Measurements from ENCODE around the gene CLIC1.
A peak's percentile ranks its signal among the peaks of the same experiment; 100 is the strongest.

Gene CLIC1

DNA sequence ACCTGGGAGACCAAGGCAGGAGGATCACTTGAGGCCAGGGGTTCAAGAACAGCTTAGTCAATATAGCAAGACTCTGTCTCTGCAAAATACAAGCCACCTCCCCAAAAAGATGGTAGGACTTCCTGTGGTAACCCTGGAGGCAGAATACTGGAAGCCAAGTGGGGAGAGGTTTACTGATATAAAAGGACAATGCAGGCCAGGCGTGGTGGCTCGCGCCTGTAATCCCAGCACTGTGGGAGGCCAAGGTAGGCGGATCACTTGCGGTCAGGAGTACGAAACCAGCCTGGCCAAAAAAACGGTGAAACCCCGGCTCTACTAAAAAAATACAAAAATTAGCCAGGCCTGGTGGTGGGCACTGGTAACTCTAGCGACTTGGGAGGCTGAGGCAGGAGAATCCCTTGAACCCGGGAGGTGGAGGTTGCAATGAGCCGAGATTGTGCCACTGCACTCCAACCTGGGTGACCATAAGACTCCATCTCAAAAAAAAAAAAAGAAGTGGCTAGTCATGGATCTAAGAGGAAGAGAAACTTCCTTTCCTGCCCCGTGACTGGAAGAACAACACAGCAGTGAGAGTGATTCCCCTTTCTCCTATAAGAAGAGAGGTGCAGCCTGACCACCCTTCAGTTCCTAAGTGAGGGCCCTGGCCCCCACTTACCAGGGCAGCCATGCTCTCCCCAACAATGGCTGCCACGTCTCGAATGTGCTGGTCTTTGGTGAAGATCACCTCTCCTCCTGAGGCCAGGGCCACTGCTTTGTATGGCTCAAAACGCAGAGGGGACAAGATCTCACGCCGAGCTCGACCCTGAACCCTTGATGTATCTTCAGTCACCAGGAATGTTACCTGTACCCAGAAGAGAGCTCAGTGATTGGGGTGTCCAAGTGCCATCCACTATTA, 32.3 kb upstream of the CLIC1 start:
- no peak for DNase-seq (ENCODE audit: low read depth in 3 of 3)

DNA sequence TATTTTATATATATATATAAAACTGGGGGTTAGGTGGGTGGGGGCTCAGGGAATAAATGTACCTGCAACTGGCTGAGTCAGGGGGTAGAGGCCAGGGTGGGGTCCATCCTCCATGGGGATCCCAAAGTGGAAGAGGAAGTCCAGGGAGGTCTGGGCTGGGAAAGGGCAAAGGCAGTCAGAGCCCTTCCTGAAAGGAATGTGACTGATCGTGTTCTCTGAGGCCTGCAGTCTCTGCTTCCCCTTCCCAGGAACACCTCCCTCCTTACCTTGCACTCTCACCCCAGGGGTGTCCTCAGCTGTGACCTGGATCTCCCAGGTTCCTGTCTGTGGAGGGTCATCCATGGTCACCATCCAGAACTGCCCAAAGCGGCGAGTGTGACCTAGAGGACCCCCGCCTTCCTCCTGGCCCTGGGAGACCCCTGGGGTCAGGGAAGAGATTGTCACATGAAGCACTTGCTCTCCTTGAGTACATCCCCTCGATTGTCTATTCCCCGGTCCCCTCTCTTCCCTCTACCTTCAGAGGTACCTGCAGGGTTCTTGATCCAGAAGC, 30.8 kb upstream of the CLIC1 start:
- DNase-seq (ENCODE audit: low read depth in 3 of 3): no peak

DNA sequence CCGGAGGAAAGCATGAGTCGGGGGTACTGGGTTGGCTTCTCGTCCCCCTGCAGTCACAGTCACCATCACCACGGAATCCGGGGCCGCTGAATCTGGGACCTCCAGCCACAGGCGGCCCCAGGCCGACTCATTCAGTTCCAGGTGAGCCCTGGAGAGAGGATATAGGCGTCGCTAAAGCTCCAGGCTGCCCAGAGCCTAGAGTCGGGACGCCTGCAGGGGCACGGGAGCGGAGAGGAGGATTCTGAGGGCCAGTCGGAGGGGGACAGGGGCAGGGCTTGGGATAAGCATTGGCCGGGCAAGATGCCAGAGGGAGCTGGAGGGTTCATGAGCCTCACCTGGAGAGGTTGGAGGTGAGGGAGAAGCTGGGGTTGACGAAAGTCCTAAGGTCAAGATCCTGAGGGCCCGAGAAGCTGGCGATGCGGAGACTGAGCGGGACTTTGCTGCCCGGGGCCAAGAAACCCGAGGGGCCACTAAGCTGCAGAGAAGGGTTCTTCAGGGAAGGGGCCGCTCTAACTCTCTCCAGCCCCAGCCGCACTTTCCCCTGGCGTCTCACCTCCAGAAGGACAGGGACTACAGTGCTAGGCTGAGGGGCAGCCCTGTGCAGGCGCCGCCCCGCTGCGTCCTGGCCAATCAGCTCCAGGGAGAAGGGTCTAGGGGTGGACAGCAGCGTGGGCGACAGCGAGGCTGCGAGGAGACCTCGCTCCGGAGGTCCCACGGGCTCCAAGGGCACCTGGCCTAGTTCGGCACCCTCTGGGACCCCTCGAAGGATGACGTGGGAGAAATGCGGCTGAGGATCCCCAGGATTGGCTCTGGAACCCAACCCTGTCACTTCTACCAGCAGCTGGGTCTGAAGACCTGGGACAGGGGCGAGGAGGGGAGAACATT, 29.8 kb upstream of the CLIC1 start:
- no peak for DNase-seq (ENCODE audit: low read depth in 3 of 3)

DNA sequence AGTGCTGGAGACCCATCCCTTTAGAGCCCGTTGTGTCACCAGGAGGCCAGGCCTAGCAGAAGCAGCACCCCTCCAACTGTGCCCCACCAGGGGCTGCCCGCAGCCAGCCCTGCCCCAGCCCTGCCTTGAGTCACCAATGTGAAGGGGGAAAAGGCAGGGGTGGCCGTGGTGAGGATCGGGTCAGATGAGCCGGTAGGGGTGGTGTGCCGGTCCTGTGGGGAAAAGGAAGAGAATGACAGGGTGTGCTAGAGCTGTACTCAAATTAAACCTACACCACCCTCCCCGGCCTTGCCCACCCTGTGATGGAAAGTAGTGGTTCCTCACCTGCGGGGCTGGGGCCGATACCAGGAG, 29.2 kb upstream of the CLIC1 start:
- no peak for DNase-seq (ENCODE audit: low read depth in 3 of 3)

DNA sequence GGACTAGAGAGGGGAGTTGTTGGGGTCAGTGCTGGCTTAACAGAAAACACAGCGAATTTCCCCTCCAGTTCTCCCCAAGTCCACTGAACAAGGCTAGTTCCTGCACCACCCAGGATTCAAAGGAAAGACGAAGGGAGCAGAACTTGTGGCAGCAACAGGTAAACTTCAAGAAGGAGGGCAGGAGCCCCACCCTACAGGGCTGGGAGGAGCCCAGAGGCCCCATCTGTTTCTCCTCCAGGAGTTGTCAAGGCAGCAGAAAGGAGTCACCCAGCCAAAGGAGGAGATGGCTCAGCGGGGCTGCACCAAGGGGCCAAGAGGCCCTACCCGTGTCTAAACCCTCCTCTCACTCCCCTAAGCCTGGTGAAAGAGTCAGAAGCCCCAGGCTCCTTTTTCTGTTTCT, 27.9 kb upstream of the CLIC1 start:
- no peak for DNase-seq (ENCODE audit: low read depth in 3 of 3)

DNA sequence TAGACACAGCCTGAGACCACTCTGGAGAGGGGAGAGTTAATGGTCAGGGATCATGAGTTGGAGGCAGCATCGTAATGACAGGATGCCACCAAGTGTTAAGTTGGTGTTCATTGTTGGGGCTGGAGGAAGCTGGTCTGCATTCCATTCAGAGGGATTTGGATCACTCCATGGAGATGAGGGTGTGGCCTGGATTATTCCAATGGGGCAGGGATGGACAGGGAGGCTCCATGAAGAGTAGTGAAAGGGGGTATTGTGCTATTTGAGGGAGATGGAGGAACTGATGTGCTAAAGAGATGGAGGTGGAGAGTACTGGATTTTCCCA, 27.2 kb upstream of the CLIC1 start:
- DNase-seq (ENCODE audit: low read depth in 3 of 3): no peak

DNA sequence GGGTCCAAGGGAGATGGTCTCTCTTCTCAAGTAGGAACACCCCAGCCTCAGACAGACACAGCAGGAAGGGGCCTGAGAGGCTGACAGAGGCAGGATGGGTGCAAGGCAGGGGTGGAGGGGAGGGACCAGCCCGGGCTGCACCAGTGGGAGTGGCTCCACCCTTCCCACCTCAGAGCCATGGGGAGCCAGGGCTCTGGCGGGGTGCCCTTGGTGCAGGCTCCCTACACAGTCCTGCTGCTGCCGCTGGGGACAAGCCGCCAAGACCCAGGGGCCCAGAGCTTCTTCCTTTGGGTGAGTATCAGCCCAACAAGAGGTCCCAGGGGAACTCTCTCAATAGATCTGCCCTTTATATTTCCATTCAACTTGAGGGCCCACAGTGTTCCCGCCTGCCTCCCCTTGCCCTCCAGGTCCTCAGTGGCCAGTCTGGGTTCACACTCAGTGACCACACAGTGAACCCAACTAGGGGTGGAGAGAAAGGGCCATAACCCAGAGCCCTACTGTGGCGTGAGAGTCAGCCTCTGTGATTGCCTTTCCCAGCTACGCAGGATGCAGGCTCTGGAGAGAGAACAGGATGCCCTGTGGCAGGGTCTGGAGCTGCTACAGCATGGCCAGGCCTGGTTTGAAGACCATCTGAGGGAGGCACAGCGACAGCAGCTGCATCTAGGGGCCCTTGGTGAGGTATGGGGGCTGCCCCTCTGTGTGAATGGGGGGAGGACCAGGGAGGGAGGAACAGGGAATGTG, 26.7 kb upstream of the CLIC1 start:
- DNase-seq (ENCODE audit: low read depth in 3 of 3): no peak

DNA sequence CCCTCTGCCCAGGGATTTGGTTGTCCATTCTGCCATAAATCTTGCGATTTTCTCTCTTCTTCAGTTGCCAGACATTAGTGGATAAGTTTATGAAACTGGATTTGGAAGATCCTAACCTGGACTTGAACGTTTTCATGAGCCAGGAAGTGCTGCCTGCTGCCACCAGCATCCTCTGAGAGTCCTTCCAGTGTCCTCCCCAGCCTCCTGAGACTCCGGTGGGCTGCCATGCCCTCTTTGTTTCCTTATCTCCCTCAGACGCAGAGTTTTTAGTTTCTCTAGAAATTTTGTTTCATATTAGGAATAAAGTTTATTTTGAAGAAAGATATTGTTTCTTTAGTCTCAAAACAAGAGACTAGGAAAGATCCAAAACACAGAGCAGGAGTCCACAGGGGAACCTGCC, 26.0 kb upstream of the CLIC1 start, which contains the start of gene SAPCD1:
SAPCD1 (plus strand) TSS at position 301 of the 400 bp plus-strand sequence. CDS start 399 bp downstream, outside the sequence.
- DNase-seq (ENCODE audit: low read depth in 3 of 3): no peak

DNA sequence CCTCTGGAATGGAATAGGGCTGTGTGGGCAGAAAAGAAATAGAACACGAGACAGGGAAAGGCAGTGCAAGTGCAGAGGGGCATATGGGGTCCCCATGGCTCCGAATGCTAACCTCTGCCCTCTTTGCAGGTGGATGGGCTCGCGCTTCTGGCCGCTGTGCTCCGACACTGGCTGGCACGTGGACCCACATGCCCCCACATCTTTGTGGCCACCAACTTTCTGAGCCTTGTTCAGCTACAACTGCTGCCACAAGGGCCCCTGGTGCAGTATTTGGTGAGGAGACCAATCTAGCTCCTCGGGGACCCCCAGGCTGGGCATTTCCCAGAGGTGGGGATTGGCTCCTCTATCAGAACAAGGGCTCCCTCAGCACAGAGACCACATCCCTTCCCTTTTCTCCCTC, 25.0 kb upstream of the CLIC1 start:
- DNase-seq (ENCODE audit: low read depth in 3 of 3): no peak

DNA sequence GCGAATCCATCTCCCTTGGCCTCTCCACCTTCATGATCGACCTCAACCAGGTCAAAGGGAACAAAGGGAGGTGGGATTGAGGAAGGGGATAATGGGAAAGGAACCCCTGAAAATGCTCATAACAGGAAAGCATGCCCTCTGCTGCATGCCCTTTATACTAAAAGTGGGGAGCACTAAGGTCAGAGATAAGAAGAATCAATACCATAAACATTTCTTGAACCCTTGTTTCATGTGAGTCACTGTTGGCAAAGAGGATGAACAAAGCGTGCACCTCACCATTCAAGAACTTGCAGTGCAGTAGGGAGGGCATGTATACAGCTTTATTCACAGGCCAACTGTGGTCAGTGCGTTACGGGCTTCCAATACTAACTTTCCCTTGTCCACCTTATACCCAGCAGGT, 24.5 kb upstream of the CLIC1 start:
- DNase-seq (ENCODE audit: low read depth in 3 of 3): no peak

DNA sequence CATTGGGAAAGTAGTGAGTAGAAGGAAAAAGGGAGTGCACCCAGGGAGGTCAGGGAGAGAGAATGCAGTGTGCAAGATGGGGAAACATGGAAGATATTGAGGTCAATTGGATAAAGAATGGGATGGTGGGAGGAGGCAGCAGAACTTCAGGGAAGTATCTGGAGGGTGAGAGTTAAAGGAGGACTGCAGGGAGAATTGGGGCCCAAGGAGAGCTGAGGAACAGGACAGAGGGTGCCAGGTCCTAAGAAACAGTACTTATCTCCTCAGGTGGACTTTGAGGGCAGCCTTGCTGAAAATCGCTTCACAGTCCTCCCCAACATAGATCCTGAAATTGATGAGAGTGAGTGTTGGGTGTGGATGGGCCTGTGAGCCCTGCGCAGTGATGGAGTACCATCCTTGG, 22.0 kb upstream of the CLIC1 start:
- DNase-seq (ENCODE audit: low read depth in 3 of 3): no peak

DNA sequence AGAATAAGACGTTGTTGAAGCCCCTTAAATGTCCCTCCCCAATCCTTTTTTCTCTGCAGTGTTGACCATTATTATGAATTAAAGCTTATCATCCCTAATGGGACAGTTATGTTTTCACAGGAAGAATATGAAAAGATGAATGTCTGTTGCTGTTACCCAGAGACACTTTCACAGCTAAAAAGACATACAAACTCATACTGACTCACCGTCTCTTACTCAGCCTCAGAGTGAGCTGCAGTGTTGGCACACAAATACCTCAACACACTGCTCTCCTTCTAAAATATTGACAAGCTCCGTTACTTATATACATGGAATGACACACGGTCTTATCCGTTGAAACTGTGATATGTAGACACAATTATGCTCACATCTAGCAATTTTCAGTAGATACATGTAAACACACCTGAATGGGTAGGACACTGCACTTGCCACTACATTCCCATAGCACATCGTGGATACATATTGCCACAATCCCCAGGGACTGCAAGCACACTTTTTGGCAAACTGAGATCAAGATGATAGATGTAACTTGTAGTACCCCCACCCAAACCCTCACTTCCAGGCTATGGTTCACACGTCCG, 16.5 kb upstream of the CLIC1 start:
- DNase-seq (ENCODE audit: low read depth in 3 of 3): no peak

DNA sequence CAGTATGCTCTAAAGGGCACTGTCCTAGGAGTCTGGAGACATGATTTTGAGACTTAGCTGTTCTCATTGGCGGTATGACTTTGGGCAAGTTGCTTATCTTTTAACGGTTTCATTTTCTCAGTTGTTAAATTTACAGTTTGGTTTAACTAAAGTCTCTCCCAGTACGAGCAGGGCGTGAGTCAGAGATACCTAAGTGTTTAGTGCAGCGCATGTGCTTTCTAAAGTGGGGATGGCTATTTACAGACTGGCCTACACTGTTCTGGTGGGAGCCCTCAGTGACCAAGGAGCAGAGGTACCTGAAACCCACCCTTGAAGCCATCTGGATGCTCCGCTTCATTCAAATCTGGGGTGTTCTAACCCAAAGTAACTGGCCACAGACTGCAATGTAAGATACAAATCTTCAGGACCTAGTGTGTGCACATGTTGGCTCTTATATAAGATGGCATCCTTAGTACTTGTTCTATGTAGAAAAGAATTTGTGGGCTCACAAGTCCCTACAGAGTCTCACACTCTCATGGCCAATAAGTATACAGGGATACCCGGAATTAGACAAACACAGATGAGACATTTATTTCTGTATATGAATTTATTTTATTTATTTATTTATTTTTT, 14.2 kb upstream of the CLIC1 start:
- DNase-seq (ENCODE audit: low read depth in 3 of 3): no peak

DNA sequence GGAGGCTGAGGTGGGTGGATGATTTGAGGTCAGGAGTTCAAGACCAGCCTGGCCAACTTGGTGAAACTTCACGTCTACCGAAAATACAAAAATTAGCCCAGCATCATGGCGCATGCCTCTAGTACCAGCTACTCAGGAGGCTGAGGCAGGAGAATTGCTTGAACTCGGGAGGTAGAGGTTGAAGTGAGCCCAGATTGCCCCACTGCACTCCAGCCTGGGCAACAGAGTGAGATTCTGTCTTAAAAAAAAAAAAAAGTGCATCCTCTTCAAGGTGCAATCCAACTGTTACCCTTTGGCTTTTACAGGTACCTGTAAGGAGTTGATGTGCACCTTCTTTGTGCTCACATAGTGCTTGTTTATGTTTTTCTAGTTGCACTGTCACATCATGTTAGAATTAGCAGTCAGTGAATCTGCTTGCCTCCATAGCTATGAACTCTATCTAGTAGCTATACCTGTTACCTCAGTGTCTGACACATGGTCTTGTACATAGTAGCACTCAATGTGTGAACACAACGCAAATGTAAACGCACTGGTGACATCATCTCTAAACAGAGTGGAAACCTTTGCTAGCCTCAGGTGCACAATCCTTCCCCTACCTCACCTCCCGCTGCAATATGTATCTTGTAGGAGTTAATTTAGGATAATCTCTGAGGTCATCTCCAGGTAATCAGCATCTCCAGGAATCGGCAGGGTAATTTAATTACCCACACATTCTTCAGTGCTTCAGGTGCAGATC, 13.1 kb upstream of the CLIC1 start:
- no peak for DNase-seq (ENCODE audit: low read depth in 3 of 3)

DNA sequence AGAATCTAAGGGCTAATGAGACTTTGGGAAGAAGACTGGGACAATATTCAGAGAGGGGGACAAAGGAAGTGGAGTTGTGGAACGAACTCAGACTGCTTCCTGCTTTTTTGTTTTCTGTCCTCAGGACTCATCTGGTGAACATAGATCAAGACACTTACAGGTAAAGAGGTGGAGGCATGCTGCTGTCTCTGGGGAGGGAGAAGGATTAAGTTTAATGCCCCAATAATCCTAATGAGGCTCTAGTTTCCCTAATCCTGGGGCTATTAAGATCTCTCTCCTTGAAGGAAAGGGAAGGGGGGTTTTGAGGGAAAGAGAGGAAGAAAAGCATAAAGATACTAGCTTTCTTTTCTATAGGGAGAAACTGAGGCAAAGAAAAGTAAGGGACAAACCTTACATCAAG, 8.1 kb upstream of the CLIC1 start:
- DNase-seq (ENCODE audit: low read depth in 3 of 3): no peak

DNA sequence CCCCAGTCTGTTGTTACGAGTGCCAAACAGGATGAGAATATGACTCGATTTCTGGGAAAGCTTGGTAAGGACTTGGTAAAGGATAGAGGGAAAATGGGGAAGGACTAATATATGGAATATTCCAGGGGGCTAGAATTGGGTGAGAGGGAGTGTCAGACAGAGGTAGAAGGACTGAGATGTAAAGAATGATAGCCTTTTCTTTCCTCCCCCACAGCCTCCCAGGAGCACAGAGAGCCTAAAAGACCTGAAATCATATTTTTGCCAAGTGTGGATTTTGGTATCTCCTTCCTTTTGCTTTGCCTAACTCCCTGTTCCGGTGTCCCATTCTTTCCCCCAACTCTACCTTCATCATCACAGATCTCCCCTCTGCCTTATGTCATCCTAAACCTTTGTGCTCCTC, 6.6 kb upstream of the CLIC1 start:
- no peak for DNase-seq (ENCODE audit: low read depth in 3 of 3)

DNA sequence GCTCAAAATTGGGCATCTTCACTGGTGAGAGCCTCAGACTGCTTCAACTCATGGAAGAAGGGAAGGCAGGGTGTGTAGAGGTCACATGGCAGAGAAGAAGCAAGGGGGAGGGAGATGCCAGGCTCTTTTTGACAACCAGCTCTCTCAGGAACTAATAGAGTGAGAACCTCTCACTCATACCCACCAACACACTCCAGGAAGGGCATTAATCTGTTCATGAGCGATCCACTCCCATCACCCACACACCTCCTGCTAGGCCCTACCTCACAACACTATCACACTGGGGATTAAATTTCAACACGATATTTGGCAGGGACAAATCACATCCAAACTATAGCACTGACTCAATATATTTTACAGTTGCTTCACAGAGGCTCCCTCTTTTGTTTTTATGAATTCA, 5.5 kb upstream of the CLIC1 start:
- no peak for DNase-seq (ENCODE audit: low read depth in 3 of 3)

DNA sequence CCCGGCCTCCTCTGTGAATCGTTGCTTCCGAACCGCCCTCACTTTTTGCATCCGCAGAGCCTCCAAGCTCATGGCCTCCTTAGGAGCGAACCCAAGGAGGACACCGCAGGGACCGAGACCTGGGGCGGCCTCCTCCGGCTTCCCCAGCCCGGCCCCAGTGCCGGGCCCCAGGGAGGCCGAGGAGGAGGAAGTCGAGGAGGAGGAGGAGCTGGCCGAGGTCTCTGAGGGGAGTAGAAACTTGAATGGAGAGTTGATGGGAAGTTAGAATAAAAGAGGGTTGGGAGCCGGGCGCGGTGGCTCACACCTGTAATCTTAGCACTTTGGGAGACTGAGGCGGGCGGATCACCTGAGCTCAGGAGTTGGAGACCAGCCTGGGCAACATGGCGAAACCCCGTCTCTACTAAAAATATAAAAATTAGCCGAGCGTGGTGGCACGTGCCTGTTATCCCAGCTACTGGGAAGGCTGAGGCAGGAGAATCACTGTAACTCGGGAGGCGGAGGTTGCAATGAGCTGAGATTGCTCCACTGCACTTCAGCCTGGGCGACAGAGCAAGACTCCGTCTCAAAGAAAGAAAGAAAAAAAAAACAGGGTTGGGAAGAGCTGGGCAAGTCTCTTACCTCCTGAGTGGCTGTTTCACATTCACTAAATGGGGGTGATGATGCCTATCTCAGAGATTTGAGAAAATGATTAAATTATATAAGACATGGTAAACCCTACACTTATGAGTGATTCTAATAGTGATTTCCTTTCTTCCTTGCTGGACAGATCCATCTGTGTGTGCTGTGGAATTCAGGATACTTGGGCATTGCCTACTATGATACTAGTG, 4.3 kb upstream of the CLIC1 start:
- DNase-seq (ENCODE audit: low read depth in 3 of 3): peak in 1 of 3 experiments; percentile 26

DNA sequence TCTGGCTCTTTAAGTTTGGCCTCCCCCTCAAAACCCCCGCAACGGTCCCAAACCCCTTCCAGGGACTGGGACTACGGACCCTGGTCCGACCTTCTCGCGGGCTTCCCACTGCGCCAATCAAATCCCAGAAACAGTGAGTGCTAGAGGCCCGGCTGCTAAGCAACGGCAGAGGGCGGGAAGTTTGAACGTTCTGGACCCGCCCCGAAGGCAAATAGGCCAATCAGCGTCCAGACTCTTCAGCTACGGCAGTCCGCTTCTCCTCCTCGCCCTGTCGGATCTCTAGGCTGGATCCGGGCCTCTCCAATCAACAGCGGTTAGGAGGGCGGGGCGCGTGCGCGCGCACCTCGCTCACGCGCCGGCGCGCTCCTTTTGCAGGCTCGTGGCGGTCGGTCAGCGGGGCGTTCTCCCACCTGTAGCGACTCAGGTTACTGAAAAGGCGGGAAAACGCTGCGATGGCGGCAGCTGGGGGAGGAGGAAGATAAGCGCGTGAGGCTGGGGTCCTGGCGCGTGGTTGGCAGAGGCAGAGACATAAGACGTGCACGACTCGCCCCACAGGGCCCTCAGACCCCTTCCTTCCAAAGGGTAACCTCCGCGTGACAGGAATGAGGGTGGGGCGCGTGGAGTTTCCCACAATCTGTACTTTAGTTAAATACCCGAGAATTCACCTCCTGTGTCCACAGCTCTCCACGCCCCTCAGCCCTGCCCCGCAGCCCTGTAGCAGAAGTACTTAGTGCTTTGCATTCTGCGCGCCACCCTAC, 3.5 kb upstream of the CLIC1 start, which contains the start of gene MSH5:
MSH5 (plus strand) TSS at position 367 of the 758 bp plus-strand sequence. CDS start 462 bp downstream, outside the sequence.
- peak; percentile 87 to 91 (median 88) for DNase-seq (ENCODE audit: low read depth in 3 of 3)

All from stimulated activated CD4-positive, alpha-beta T cell treated with anti-CD3 and anti-CD28 coated beads, TNF-alpha, amount 100 ng/mL, for 4 hours (primary cell).